ENCODE results near the gene WDFY4.

The WDFY4 gene

GRCh38 chr10:48818861-48819520, 134.3 kb downstream of the WDFY4 start:
- no peak for ATAC-seq
- no peak for TF ChIP-seq OSR1 (CRISPR knock-in tag; IDR thresholded peaks at IDR 0.05)
- TF ChIP-seq PPARA (CRISPR knock-in tag; IDR thresholded peaks at IDR 0.05; ENCODE audit: borderline replicate concordance) = no peak
- TF ChIP-seq ZC3H10 (CRISPR knock-in tag; IDR thresholded peaks at IDR 0.05) = no peak
- TF ChIP-seq ESRRG (CRISPR knock-in tag; IDR thresholded peaks at IDR 0.05) = no peak
- TF ChIP-seq ZNF565 (CRISPR knock-in tag; conservative IDR thresholded peaks at IDR 0.05; ENCODE audit: low read depth) = no peak
- no peak for TF ChIP-seq SNAI2 (CRISPR knock-in tag; IDR thresholded peaks at IDR 0.05)
- no peak for TF ChIP-seq TOX (CRISPR knock-in tag; IDR thresholded peaks at IDR 0.05; ENCODE audit: borderline replicate concordance)
- TF ChIP-seq TCF4 (CRISPR knock-in tag; IDR thresholded peaks at IDR 0.05; ENCODE audit: borderline replicate concordance) = no peak
- TF ChIP-seq TSHZ2 (CRISPR knock-in tag; IDR thresholded peaks at IDR 0.05) = no peak
- TF ChIP-seq CSDC2 (CRISPR knock-in tag; IDR thresholded peaks at IDR 0.05) = no peak
- no peak for TF ChIP-seq RARB (CRISPR knock-in tag; IDR thresholded peaks at IDR 0.05)
- no peak for TF ChIP-seq CREB5 (CRISPR knock-in tag; IDR thresholded peaks at IDR 0.05; ENCODE audit: low read depth)
- TF ChIP-seq ZFP30 (CRISPR knock-in tag; IDR thresholded peaks at IDR 0.05) = no peak
- TF ChIP-seq BACH2 (CRISPR knock-in tag; IDR thresholded peaks at IDR 0.05; ENCODE audit: borderline replicate concordance) = no peak
- no peak for TF ChIP-seq ZNF8 (CRISPR knock-in tag; IDR thresholded peaks at IDR 0.05)
- no peak for TF ChIP-seq ZFP3 (CRISPR knock-in tag; IDR thresholded peaks at IDR 0.05)
- no peak for TF ChIP-seq ZNF70 (CRISPR knock-in tag; IDR thresholded peaks at IDR 0.05)
- TF ChIP-seq ISL1 (CRISPR knock-in tag; IDR thresholded peaks at IDR 0.05) = no peak
- TF ChIP-seq ARNTL (CRISPR knock-in tag; IDR thresholded peaks at IDR 0.05; ENCODE audit: borderline replicate concordance, low read depth) = no peak
- TF ChIP-seq, protein P1, sequence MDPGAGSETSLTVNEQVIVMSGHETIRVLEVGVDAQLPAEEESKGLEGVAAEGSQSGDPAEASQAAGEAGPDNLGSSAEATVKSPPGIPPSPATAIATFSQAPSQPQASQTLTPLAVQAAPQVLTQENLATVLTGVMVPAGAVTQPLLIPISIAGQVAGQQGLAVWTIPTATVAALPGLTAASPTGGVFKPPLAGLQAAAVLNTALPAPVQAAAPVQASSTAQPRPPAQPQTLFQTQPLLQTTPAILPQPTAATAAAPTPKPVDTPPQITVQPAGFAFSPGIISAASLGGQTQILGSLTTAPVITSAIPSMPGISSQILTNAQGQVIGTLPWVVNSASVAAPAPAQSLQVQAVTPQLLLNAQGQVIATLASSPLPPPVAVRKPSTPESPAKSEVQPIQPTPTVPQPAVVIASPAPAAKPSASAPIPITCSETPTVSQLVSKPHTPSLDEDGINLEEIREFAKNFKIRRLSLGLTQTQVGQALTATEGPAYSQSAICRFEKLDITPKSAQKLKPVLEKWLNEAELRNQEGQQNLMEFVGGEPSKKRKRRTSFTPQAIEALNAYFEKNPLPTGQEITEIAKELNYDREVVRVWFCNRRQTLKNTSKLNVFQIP (CRISPR knock-in tag; IDR thresholded peaks at IDR 0.05; ENCODE audit: borderline replicate concordance, low read depth) = no peak

GRCh38 chr10:48819783-48820182, 135.1 kb downstream of the WDFY4 start:
- no peak for ATAC-seq

More at GRCh38 chr10:48819783-48820182, 135.1 kb downstream of the WDFY4 start:
- no peak for TF ChIP-seq ZFP3 (CRISPR knock-in tag; IDR thresholded peaks at IDR 0.05)
- TF ChIP-seq ZNF8 (CRISPR knock-in tag; IDR thresholded peaks at IDR 0.05) = no peak
- no peak for TF ChIP-seq CREB5 (CRISPR knock-in tag; IDR thresholded peaks at IDR 0.05; ENCODE audit: low read depth)
- TF ChIP-seq SNAI2 (CRISPR knock-in tag; IDR thresholded peaks at IDR 0.05) = no peak
- no peak for TF ChIP-seq ISL1 (CRISPR knock-in tag; IDR thresholded peaks at IDR 0.05)
- TF ChIP-seq, protein P1 (CRISPR knock-in tag; IDR thresholded peaks at IDR 0.05; ENCODE audit: borderline replicate concordance, low read depth) = no peak
- no peak for TF ChIP-seq GLIS3 (CRISPR knock-in tag; IDR thresholded peaks at IDR 0.05)
- TF ChIP-seq TOX (CRISPR knock-in tag; IDR thresholded peaks at IDR 0.05; ENCODE audit: borderline replicate concordance) = no peak
